ENCODE data around the gene TIGD4. TPM values are rescaled to one million over a fixed set of nuclear protein-coding genes. Genes with fewer than 3 reads are reported as not detected.

Gene TIGD4
- total RNA-seq, 1 donor from 2014 or later: under 0.01 TPM

GRCh38 chr4:152728343-152728742 lies 51.2 kb downstream of the TIGD4 start:
- DNase-seq (ENCODE audit: low read depth) (no peak), FAIRE-seq (no peak)
- Histone ChIP-seq H3K4me3 (ENCODE audit: low read depth, low read length) (no peak overlapping the region), H3K27me3 (ENCODE audit: control insufficient read depth, insufficient read depth, low read length) (no peaks in the 10 kb centered on the region), H3K36me3 (ENCODE audit: control insufficient read depth, insufficient read depth, low read length) (no peaks in the 10 kb centered on the region)
- TF ChIP-seq CTCF (IDR thresholded peaks at IDR 0.05; ENCODE audit: insufficient read depth, low read length, severe bottlenecking): no peak

- TF ChIP-seq CTCF (IDR thresholded peaks at IDR 0.05; ENCODE audit: insufficient read depth, low read length, severe bottlenecking): no peak
- H3K36me3 ChIP-seq (ENCODE audit: control insufficient read depth, insufficient read depth, low read length): no peaks in the 10 kb centered on the region
- H3K27me3 ChIP-seq (ENCODE audit: control insufficient read depth, insufficient read depth, low read length): no peaks in the 10 kb centered on the region
- FAIRE-seq (peak; percentile 7), DNase-seq (ENCODE audit: low read depth) (no peak)
- H3K4me3 ChIP-seq (ENCODE audit: low read depth, low read length): no peak overlapping the region
Observed at GRCh38 chr4:152727784-152728183, 51.7 kb downstream of the TIGD4 start.

GRCh38 chr4:152724494-152724893 lies 55.0 kb downstream of the TIGD4 start:
- Histone ChIP-seq H3K4me3 (ENCODE audit: low read depth, low read length) (no peak overlapping the region), H3K27me3 (ENCODE audit: control insufficient read depth, insufficient read depth, low read length) (no peaks in the 10 kb centered on the region), H3K36me3 (ENCODE audit: control insufficient read depth, insufficient read depth, low read length) (no peaks in the 10 kb centered on the region)
- FAIRE-seq: no peak
- no peak for TF ChIP-seq CTCF (IDR thresholded peaks at IDR 0.05; ENCODE audit: insufficient read depth, low read length, severe bottlenecking)
- no peak for DNase-seq (ENCODE audit: low read depth)

- no peak for TF ChIP-seq CTCF (IDR thresholded peaks at IDR 0.05; ENCODE audit: insufficient read depth, low read length, severe bottlenecking)
- FAIRE-seq: no peak
- Histone ChIP-seq H3K4me3 (ENCODE audit: low read depth, low read length) (no peak overlapping the region), H3K36me3 (ENCODE audit: control insufficient read depth, insufficient read depth, low read length) (no peaks in the 10 kb centered on the region), H3K27me3 (ENCODE audit: control insufficient read depth, insufficient read depth, low read length) (no peaks in the 10 kb centered on the region)
- no peak for DNase-seq (ENCODE audit: low read depth)
Observed at GRCh38 chr4:152723236-152723635, 56.3 kb downstream of the TIGD4 start.

GRCh38 chr4:152719801-152720556 lies 59.6 kb downstream of the TIGD4 start:
- FAIRE-seq: no peak
- no peak for TF ChIP-seq CTCF (IDR thresholded peaks at IDR 0.05; ENCODE audit: insufficient read depth, low read length, severe bottlenecking)
- DNase-seq (ENCODE audit: low read depth): peak; percentile 70

More at GRCh38 chr4:152719801-152720556, 59.6 kb downstream of the TIGD4 start:
- no peaks in the 10 kb centered on the region for H3K36me3 ChIP-seq (ENCODE audit: control insufficient read depth, insufficient read depth, low read length)
- peak overlapping the region; percentile 32 for H3K4me3 ChIP-seq (ENCODE audit: low read depth, low read length)
- no peaks in the 10 kb centered on the region for H3K27me3 ChIP-seq (ENCODE audit: control insufficient read depth, insufficient read depth, low read length)

Other genes with a start within 250 kb of the TIGD4 start
- gene FBXW7, start 243.6 kb downstream of the TIGD4 start, total RNA-seq: 104 and 145 TPM in 2 replicates
- 22.4 and 39.4 TPM in 2 replicates for gene TMEM154, start 99.7 kb downstream of the TIGD4 start, total RNA-seq
- gene ARFIP1, start 224 bp upstream of the TIGD4 start, total RNA-seq: 35.8 and 41.7 TPM in 2 replicates
- gene FHDC1, start 156.6 kb upstream of the TIGD4 start, total RNA-seq: 0.53 and 2.4 TPM in 2 replicates